Astrocyte of the cerebellum (primary cell): Measurements from ENCODE around the gene ATP2A3.

ENCODE experiments used
- DNase-seq: peaks from one replicate; pipeline ENCODE4 v3.0.0-alpha.2; 2011; ENCODE audit warnings: low read depth
- H3K4me3 ChIP-seq: 2 replicates; pipeline ENCODE4 v1.5.1; 2011; ENCODE audit warnings: mild to moderate bottlenecking, low read depth, low read length, moderate library complexity
- CTCF ChIP-seq: IDR thresholded peaks from 2 replicates; pipeline ENCODE4 v1.5.1; 2012; ENCODE audit warnings: low read length, low read depth, moderate library complexity, mild to moderate bottlenecking; ENCODE audit errors: missing control alignments
- in situ Hi-C: cut with HindIII; loops from 2 replicates; pipeline ENCODE4 v1.10.0; 2017; ENCODE audit warnings: low sequenced_read_pairs

ATP2A3 gene

GRCh38 chr17:3961564-3962047 lies 2.6 kb downstream of the ATP2A3 start:
- H3K4me3 ChIP-seq: no peak overlapping the region
- no peak for DNase-seq
- in situ Hi-C loops: no loop called here
- no peak for TF ChIP-seq CTCF

- no peak for TF ChIP-seq CTCF
- in situ Hi-C loops: no loop called here
Measured at GRCh38 chr17:3960764-3961163, 3.5 kb downstream of the ATP2A3 start.

GRCh38 chr17:3959921-3960601 lies 4.2 kb downstream of the ATP2A3 start:
- DNase-seq: no peak
- no peak overlapping the region for H3K4me3 ChIP-seq
- TF ChIP-seq CTCF: no peak
- in situ Hi-C loops: loop anchor here (5.0 kb wide), 1 partner anchor 53 kb away; no protein-coding TSS in a partner anchor

More at GRCh38 chr17:3960764-3961163, 3.5 kb downstream of the ATP2A3 start:
- no peak for DNase-seq
- H3K4me3 ChIP-seq: no peak overlapping the region

- in situ Hi-C loops: loop anchor here (5.0 kb wide), 1 partner anchor 52 kb away; no protein-coding TSS in a partner anchor
- no peak for DNase-seq
- no peak overlapping the region for H3K4me3 ChIP-seq
- TF ChIP-seq CTCF: no peak
Measured at GRCh38 chr17:3959295-3959899, 4.8 kb downstream of the ATP2A3 start.

GRCh38 chr17:3957735-3958599 lies 6.3 kb downstream of the ATP2A3 start:
- no peak for TF ChIP-seq CTCF
- DNase-seq: no peak
- in situ Hi-C loops: loop anchor here (5.0 kb wide), 1 partner anchor 51 kb away; no protein-coding TSS in a partner anchor
- no peak overlapping the region for H3K4me3 ChIP-seq

- in situ Hi-C loops: loop anchor here (5.0 kb wide), 1 partner anchor 50 kb away; no protein-coding TSS in a partner anchor
- DNase-seq: no peak
- TF ChIP-seq CTCF: no peak
- no peak overlapping the region for H3K4me3 ChIP-seq
Measured at GRCh38 chr17:3956983-3957382, 7.3 kb downstream of the ATP2A3 start.
